ENCODE results near the gene COBL. TPM values are rescaled to one million over a fixed set of nuclear protein-coding genes. Genes with fewer than 3 reads are reported as not detected.

Gene COBL
- total RNA-seq, 4 donors from 2014 or later, result 14.3 to 19.3 (median 15.9) TPM

GRCh38 chr7:51249991-51250390 lies 66.6 kb downstream of the COBL start:
- intact Hi-C loops (cut with DNase I), result no loop called here
- H3K36me3 ChIP-seq, result no peaks in the 10 kb centered on the region
- H3K27me3 ChIP-seq, result no peaks in the 10 kb centered on the region
- WGBS, 2 donors, result 89 to 97% methylated on average over 3 of the region's 3 CpGs
- no peak overlapping the region for H3K4me3 ChIP-seq (replicated peaks in 1 of 3)
- no peak for DNase-seq
- peaks cover 5 to 7% of the 10 kb centered on the region in 2 donors for H3K4me1 ChIP-seq
- H3K9me3 ChIP-seq, result no peaks in the 10 kb centered on the region
- TF ChIP-seq POLR2A (IDR thresholded peaks at IDR 0.05), result no peak
- no peak for TF ChIP-seq CTCF (IDR thresholded peaks at IDR 0.05)
- no peak overlapping the region for H3K27ac ChIP-seq

GRCh38 chr7:51249187-51249945 lies 67.2 kb downstream of the COBL start:
- intact Hi-C loops (cut with DNase I), result no loop called here
- peaks cover 5 to 7% of the 10 kb centered on the region in 2 donors for H3K4me1 ChIP-seq
- H3K27ac ChIP-seq, result no peak overlapping the region
- H3K4me3 ChIP-seq (replicated peaks in 1 of 3), result no peak overlapping the region
- H3K9me3 ChIP-seq, result no peaks in the 10 kb centered on the region
- H3K36me3 ChIP-seq, result no peaks in the 10 kb centered on the region
- WGBS, 2 donors, result 94 to 95% methylated on average over 5 of the region's 5 CpGs
- DNase-seq, result no peak
- TF ChIP-seq POLR2A (IDR thresholded peaks at IDR 0.05), result no peak
- no peak for TF ChIP-seq CTCF (IDR thresholded peaks at IDR 0.05)
- H3K27me3 ChIP-seq, result no peaks in the 10 kb centered on the region

GRCh38 chr7:51246258-51247245 lies 70.1 kb downstream of the COBL start:
- intact Hi-C loops (cut with DNase I), result no loop called here
- TF ChIP-seq POLR2A (IDR thresholded peaks at IDR 0.05), result no peak
- no peak for TF ChIP-seq CTCF (IDR thresholded peaks at IDR 0.05)
- H3K4me3 ChIP-seq (replicated peaks in 1 of 3), result no peak overlapping the region
- no peaks in the 10 kb centered on the region for H3K36me3 ChIP-seq
- DNase-seq, result no peak
- no peak overlapping the region for H3K27ac ChIP-seq
- WGBS, 2 donors, result 87 to 88% methylated on average over 12 of the region's 12 CpGs
- H3K4me1 ChIP-seq, result peaks cover 10 to 17% of the 10 kb centered on the region in 2 donors
- H3K9me3 ChIP-seq, result no peaks in the 10 kb centered on the region
- H3K27me3 ChIP-seq, result no peaks in the 10 kb centered on the region

- Histone ChIP-seq H3K4me1 (peaks cover 16 to 17% of the 10 kb centered on the region in 2 donors), H3K9me3 (no peaks in the 10 kb centered on the region), H3K36me3 (no peaks in the 10 kb centered on the region), H3K27ac (no peak overlapping the region), H3K27me3 (no peaks in the 10 kb centered on the region), H3K4me3 (replicated peaks in 1 of 3) (no peak overlapping the region)
- WGBS, 2 donors, result 86 to 89% methylated on average over 7 of the region's 7 CpGs
- intact Hi-C loops (cut with DNase I), result no loop called here
- TF ChIP-seq CTCF (IDR thresholded peaks at IDR 0.05), result no peak
- no peak for TF ChIP-seq POLR2A (IDR thresholded peaks at IDR 0.05)
- no peak for DNase-seq
These were observed 71.7 kb downstream of the COBL start for GRCh38 chr7:51244885-51245284.
